GM18517 (cell line): ENCODE data around the gene LGR6.

Experiments used
- ATAC-seq: cut with Tn5 transposase; IDR thresholded peaks from one replicate; pipeline ENCODE4 v1.9.1; 2021; ENCODE audit warnings: mild to moderate bottlenecking, moderate library complexity; ENCODE audit not compliant: unreplicated experiment

Gene LGR6

DNA sequence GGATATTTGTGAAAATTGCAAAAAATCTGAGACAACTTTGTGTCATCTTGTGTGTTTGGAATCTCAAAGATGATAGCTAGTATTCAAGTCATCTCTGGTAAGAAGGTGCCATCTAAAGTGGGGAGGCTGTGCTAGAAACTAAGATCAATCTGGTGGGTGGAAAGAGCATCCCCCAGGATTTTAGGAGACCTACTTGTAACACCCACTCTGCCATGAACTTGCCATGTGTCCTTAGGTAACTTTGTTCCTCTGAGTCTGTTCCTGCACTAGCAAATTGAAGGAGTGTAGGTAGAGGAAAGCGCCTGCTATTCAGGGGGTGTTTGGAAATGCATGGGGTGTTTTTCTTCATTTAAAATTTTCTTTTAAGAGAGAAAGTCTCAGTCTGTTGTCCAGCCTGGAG lies 24.4 kb downstream of the LGR6 start:
- no peak for ATAC-seq

GRCh38 chr1:202220733-202221132 lies 27.1 kb downstream of the LGR6 start:
- ATAC-seq: no peak

DNA sequence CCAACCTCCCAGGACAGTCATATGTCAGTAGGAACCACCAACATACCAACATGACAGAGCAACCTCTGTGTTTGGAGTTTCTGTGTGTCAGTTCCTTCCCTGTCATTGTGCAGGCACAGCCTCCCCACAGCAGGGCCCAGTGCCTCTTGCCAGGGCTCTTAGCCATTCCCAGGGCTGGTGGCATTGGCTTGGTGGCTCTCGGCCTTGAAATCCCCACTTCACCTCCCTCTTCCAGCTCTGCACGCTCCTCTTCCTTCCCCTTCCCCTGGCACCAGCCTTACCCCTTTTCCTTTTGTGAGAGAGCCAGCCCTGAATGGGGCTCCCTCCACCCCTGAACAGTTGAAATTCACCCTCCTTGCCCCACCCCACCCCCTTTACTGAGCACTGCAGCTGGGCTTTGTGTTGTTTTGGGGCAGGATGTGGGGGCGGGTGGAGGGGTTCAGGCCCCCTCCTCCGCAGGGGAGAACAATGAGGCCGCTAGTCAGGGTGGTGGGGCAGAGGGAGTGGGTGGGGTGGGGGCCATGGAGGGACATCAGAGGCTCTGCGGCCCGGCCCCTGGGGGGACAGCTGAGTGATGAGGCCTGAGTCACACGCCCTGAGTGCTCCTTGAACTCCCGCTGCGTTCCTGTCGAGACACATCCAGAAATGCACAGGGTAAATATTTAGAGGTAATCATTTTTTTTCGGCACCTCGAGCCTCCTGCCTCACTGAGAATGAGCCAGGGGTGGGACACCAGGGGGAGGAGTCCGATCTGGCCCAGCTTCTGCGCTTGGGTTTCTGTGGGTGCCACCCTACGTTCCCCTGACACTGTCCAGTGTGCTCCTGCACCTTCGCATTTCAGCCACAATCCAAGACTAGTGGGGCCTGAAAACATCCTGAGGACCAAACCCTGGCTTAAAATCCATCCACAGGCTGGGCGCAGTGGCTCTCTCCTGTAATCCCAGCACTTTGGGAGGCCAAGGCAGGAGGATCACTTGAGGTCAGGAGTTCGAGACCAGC lies 28.6 kb downstream of the LGR6 start:
- no peak for ATAC-seq

GRCh38 chr1:202223121-202223860 lies 29.7 kb downstream of the LGR6 start:
- no peak for ATAC-seq

DNA sequence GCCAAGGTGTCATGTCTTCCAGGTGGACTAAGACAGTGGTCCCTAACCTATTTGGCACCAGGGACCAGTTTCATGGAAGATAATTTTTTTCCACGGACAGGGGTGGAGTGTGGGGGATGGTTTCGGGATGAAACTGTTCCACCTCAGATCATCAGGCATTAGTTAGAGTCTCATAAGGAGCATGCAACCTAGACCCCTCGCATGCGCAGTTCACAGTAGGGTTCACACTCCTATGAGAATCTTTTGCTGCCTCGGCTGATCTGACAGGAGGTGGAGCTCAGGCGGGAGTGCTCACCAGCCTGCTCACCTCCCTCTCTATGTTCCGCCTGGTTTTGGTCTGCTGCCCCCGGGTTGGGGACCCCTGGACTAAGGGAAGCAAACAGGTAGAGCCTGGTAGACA lies 30.9 kb downstream of the LGR6 start:
- ATAC-seq: no peak

- ATAC-seq: no peak
Observed at GRCh38 chr1:202225131-202225530, 31.5 kb downstream of the LGR6 start.

- no peak for ATAC-seq
Observed at GRCh38 chr1:202227053-202227672, 33.6 kb downstream of the LGR6 start.

DNA sequence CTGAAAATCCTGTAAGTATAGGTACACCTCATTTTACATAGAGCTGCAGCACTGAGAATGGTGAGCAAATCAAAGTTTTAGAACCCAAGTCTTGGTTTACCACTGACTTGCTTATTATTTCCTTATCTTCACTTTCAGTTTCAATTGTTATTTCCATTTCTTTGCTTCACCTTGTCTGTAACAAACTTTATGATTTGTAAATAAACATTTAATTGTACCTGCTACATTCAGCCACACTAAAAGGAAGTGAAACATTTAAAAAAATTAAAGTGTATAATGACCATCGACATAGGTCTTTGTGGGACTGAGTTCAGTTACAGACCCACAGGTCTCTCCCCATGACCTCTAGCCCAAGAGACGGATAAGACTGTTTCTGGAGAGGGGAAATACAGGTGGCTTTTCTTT lies 34.4 kb downstream of the LGR6 start:
- ATAC-seq: no peak

DNA sequence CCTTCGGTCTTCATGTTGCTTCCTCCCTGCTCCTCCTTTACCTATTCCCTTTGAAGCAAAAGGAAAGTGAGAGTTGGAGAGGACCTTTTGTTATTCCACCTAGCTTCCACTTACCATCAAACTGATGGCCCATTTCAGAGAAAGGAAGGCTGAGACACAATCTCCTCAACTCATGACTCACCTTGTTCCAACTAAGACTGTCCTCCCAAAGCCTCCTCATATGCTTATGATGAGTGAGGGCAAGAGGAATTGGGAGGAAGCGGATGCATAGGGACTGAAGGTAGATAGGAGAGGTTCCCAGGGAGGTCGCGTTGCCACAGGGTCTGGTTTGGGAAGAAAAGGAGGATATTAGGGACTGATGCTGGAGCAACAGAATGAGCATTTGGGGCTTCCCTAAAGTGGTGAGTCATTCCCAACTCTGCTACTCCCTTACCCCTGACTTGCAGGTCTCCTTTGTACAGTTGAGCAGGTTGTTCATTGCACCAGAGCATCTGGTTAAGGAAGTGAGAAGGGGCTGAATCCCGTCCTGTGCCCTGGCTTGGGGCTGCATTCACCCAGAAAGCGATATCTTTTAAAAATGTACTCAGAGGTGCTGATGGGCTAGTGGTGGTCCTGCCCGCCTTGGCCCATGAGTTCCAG lies 35.0 kb downstream of the LGR6 start:
- ATAC-seq: no peak

DNA sequence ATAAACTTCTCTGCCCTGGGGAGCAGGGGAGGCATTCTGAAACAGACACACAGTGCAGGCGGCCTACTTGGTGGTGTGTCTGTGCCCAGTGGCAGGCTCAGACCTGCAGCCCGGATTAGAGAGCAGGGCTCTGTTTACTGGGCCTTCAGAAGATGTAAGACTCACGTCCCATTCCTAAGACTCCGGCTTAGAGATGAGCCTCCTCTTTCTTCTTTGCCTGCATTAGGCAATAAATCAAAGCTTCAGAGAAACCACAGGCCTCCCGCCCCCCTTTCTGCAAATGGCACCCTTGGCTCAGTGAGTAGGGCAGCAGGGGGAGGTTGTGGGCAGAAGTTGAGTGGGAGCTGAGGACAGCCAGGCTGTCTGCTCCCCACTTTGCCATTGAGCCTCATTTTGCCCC lies 35.8 kb downstream of the LGR6 start:
- no peak for ATAC-seq

GRCh38 chr1:202230061-202230938 lies 36.7 kb downstream of the LGR6 start:
- no peak for ATAC-seq

- no peak for ATAC-seq
Observed at GRCh38 chr1:202230939-202231645, 37.5 kb downstream of the LGR6 start.

GRCh38 chr1:202233171-202233570 lies 39.6 kb downstream of the LGR6 start:
- no peak for ATAC-seq

DNA sequence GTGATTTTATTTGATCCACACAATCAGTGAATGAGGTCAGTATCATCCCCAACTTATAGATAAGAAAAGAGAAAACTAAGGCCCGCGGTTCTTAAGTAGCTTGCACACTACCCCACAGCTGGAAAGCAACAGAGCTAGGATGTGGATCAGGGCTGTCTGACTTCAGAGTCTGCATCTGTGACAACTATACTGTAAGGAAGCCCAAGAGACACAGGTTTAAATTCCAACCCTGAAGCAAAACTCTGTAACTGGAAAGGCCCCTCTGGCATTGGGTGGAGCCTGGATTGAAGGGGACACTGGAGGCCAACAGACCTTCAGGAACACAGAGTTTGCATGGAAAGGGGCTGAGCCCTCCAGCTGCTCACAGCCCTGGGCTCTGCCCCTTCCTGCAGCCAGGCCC lies 40.2 kb downstream of the LGR6 start:
- ATAC-seq: no peak

GRCh38 chr1:202234331-202235002 lies 40.9 kb downstream of the LGR6 start:
- no peak for ATAC-seq

DNA sequence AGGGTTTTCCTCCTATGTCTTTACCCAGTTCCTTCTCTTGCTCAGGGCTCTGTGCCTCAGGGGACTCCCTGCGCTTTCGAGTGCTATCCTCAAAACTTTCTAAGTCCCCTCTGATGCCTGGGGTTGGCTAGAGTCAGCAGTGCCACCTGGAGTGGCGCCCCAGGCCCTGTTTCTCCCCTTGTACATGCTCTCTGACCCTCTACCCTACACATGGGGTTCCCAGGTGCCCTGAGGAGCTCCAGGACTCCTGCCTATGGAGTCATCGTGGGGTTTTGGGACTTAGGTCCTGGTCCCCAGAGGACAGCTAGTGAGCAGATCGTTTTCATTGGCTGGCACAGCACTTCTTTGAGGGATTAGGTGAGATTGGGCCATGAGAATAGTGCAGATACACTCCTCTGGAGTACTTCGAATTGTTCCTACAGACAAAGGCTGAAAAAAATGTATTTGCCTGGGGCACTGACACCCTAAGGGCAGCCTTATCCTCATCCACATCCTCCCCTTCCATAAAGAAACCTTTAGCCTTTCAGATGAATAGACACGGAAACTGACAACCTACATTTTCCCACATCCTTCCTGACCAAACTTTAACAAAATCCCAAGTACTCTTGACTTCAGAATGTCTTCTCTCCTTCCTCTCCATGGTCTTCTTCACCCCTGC lies 41.5 kb downstream of the LGR6 start:
- ATAC-seq: no peak

DNA sequence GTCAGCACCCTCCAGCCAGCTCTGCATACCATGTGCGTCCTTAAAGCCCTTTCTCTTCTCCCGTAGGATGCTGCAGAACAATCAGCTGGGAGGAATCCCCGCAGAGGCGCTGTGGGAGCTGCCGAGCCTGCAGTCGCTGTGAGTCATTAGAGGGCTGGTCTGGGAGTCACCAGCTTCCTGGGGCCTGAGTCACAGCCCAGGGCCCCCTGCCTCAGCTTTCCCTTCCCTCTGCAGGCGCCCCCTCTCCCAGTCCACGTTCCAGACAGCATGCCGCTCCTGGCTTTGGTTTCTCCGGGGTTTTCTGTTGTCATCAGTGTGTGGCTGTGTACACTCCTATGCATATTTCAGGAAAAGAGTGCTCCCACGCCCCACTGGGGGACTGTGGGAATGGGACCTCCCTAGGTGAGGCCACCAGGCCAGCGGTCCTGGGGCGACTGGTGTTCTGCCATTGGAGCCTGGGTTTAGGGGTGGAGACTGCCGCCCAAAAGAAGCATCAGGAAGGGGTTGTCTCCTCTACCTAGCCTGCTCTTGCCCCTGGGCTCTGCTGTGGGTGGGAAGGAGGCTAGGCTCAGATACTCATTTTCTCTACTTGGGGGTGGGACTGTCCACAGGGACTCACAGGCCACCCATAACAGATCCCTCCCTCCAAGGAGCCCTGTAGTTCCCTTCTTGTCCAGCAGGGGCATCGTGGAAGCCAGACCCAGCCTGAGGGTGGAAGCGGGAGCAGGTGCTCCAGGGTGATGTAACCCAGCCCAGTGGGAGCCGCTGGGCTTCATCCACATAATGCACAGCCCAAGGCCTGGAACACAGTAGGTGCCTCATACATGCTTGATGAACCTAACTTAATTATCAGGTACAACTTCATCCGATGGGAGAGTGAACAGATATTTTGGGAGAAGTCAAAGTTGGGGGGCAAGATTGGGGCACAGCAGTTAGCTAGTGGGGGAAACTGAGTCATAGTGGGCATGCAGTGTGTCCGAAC lies 42.5 kb downstream of the LGR6 start:
- ATAC-seq: no peak
